Measurements from ENCODE around the gene KRTAP10-11.

The KRTAP10-11 gene

DNA sequence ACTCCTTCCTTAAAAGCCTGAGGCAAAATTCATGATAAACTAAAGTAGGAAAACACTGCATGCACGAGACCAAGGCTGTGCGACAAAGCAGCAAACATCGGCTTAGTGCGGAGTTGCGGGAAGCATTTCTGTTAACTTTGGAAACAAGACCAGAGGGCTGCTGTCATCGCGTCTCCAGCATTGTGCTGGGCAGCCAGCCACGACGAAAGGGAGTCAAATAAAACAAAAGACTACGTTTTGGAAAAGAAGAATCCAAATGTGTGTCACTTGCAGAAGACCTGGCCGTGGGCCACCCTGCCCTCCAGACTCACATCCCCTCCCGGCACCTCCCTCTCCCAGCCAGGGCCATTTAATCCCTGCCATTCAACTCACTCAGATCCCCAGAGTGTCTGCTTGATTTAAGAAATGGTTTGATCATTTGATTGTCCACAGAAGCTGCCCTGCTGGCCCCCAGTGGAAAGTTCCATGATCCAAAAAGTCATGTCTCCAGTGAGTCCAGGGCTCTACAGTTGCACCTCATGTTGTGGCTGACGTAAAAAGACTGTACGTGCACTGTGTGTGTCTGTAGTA is 2.4 kb upstream of the KRTAP10-11 start:
- Histone ChIP-seq H3K9ac (ENCODE audit: low read length) (no peak overlapping the region), H2AK5ac (ENCODE audit: low read length) (no peak overlapping the region), H3K79me2 (ENCODE audit: control insufficient read depth, insufficient read depth, low read length, poor library complexity) (no peaks in the 10 kb centered on the region), H2BK5ac (ENCODE audit: low read depth, low read length, poor library complexity) (no peak overlapping the region), H3K27me3 (ENCODE audit: insufficient read depth, low read length) (no peaks in the 10 kb centered on the region), H4K91ac (ENCODE audit: low read depth, low read length) (no peak overlapping the region), H2BK120ac (ENCODE audit: insufficient read depth, low read length, poor library complexity) (no peak overlapping the region), H2BK12ac (ENCODE audit: low read length) (no peak overlapping the region), H3K14ac (ENCODE audit: low read length) (no peak overlapping the region), H3K36me3 (ENCODE audit: control insufficient read depth in 1 of 2, insufficient read depth in 2 of 2, low read length in 2 of 2) (no peaks in the 10 kb centered on the region), H2AFZ (ENCODE audit: insufficient read depth, low read length, poor library complexity) (no peak overlapping the region), H4K12ac (ENCODE audit: low read depth, low read length) (no peak overlapping the region), H3K18ac (ENCODE audit: low read length) (no peak overlapping the region), H3K23ac (ENCODE audit: low read length) (no peak overlapping the region), H3K4me2 (ENCODE audit: low read length) (no peak overlapping the region), H4K8ac (ENCODE audit: low read depth, low read length) (no peak overlapping the region), H3K4ac (ENCODE audit: low read depth, low read length) (no peak overlapping the region), H3K79me1 (ENCODE audit: low read length) (no peaks in the 10 kb centered on the region), H3K9me3 (ENCODE audit: insufficient read depth, low read depth, low read length) (no peaks in the 10 kb centered on the region), H3K27ac (ENCODE audit: low read depth, low read length) (no peak overlapping the region), H3K4me3 (ENCODE audit: low read depth, low read length) (no peak overlapping the region), H3K4me1 (ENCODE audit: control insufficient read depth in 1 of 2, insufficient read depth in 2 of 2, low read length in 2 of 2) (no peaks in the 10 kb centered on the region)
- WGBS (ENCODE audit: extremely low coverage, insufficient coverage, insufficient read length) = no CpG with 5 or more reads among the region's 14 CpGs
- DNase-seq = no peak

DNA sequence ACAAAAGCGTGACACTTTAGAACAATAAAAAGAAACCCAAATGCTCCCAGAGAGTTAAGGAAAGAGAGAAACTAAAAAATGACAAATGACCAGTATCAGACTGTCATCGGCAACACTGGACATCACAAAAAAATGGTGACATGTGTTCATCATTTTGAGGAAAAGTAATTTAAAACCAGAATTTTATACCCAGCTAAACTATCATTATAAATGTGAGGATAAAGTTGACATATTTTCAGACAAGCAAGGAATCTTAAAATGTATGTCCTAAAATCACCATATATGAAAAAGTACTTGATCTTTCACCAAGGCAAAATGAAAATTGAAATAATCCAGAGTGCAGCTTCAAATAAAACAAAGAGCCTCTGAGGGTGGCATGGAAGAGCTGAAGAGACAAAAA is 1.3 kb upstream of the KRTAP10-11 start:
- no peak overlapping the region for H2BK120ac ChIP-seq (ENCODE audit: insufficient read depth, low read length, poor library complexity)
- no peaks in the 10 kb centered on the region for H3K79me1 ChIP-seq (ENCODE audit: low read length)

DNA sequence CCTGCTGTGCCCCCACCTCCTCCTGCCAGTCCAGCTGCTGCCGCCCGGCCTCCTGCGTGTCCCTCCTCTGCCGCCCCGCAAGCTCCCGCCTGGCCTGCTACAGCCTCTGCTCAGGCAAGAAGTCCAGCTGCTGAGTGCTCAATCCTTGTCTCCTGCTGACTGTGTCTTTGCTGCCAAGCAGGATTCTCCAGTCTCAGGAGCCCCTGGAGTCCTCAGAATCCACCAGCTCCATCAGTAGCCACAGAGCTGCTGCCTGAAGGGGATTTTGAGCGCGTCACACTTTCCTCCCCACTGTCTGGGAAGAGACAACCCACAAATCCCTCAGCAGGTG is 973 bp downstream of the KRTAP10-11 start:
- Histone ChIP-seq H3K4ac (ENCODE audit: low read depth, low read length) (no peak overlapping the region), H3K4me3 (ENCODE audit: low read depth, low read length) (no peak overlapping the region), H2AK5ac (ENCODE audit: low read length) (no peak overlapping the region), H3K36me3 (ENCODE audit: control insufficient read depth in 1 of 2, insufficient read depth in 2 of 2, low read length in 2 of 2) (no peaks in the 10 kb centered on the region), H2BK120ac (ENCODE audit: insufficient read depth, low read length, poor library complexity) (no peak overlapping the region), H2BK12ac (ENCODE audit: low read length) (no peak overlapping the region), H3K27ac (ENCODE audit: low read depth, low read length) (no peak overlapping the region), H3K79me1 (ENCODE audit: low read length) (no peaks in the 10 kb centered on the region), H3K4me1 (ENCODE audit: control insufficient read depth in 1 of 2, insufficient read depth in 2 of 2, low read length in 2 of 2) (no peaks in the 10 kb centered on the region), H3K27me3 (ENCODE audit: insufficient read depth, low read length) (no peaks in the 10 kb centered on the region), H3K9me3 (ENCODE audit: insufficient read depth, low read depth, low read length) (peaks cover 5% of the 10 kb centered on the region), H4K8ac (ENCODE audit: low read depth, low read length) (no peak overlapping the region), H3K14ac (ENCODE audit: low read length) (no peak overlapping the region), H3K23ac (ENCODE audit: low read length) (no peak overlapping the region), H3K4me2 (ENCODE audit: low read length) (no peak overlapping the region), H2AFZ (ENCODE audit: insufficient read depth, low read length, poor library complexity) (no peak overlapping the region), H4K91ac (ENCODE audit: low read depth, low read length) (no peak overlapping the region), H4K12ac (ENCODE audit: low read depth, low read length) (no peak overlapping the region), H3K18ac (ENCODE audit: low read length) (no peak overlapping the region), H2BK5ac (ENCODE audit: low read depth, low read length, poor library complexity) (no peak overlapping the region), H3K9ac (ENCODE audit: low read length) (no peak overlapping the region), H3K79me2 (ENCODE audit: control insufficient read depth, insufficient read depth, low read length, poor library complexity) (no peaks in the 10 kb centered on the region)
- no peak for DNase-seq
- WGBS (ENCODE audit: extremely low coverage, insufficient coverage, insufficient read length) = no CpG with 5 or more reads among the region's 8 CpGs

More for the DNA sequence above, 1.3 kb upstream of the KRTAP10-11 start:
- Histone ChIP-seq H3K27ac (ENCODE audit: low read depth, low read length) (no peak overlapping the region), H3K4me1 (ENCODE audit: control insufficient read depth in 1 of 2, insufficient read depth in 2 of 2, low read length in 2 of 2) (no peaks in the 10 kb centered on the region), H3K23ac (ENCODE audit: low read length) (no peak overlapping the region), H2BK5ac (ENCODE audit: low read depth, low read length, poor library complexity) (no peak overlapping the region), H3K9ac (ENCODE audit: low read length) (no peak overlapping the region), H3K9me3 (ENCODE audit: insufficient read depth, low read depth, low read length) (no peaks in the 10 kb centered on the region), H2AK5ac (ENCODE audit: low read length) (no peak overlapping the region), H3K36me3 (ENCODE audit: control insufficient read depth in 1 of 2, insufficient read depth in 2 of 2, low read length in 2 of 2) (no peaks in the 10 kb centered on the region), H3K4me3 (ENCODE audit: low read depth, low read length) (no peak overlapping the region), H4K91ac (ENCODE audit: low read depth, low read length) (no peak overlapping the region), H4K8ac (ENCODE audit: low read depth, low read length) (no peak overlapping the region), H3K4ac (ENCODE audit: low read depth, low read length) (no peak overlapping the region), H2AFZ (ENCODE audit: insufficient read depth, low read length, poor library complexity) (no peak overlapping the region), H2BK12ac (ENCODE audit: low read length) (no peak overlapping the region), H3K14ac (ENCODE audit: low read length) (no peak overlapping the region), H3K79me2 (ENCODE audit: control insufficient read depth, insufficient read depth, low read length, poor library complexity) (no peaks in the 10 kb centered on the region), H3K27me3 (ENCODE audit: insufficient read depth, low read length) (no peaks in the 10 kb centered on the region), H3K18ac (ENCODE audit: low read length) (no peak overlapping the region), H4K12ac (ENCODE audit: low read depth, low read length) (no peak overlapping the region), H3K4me2 (ENCODE audit: low read length) (no peak overlapping the region)
- WGBS (ENCODE audit: extremely low coverage, insufficient coverage, insufficient read length) = no CpG with 5 or more reads among the region's 2 CpGs
- no peak for DNase-seq

DNA sequence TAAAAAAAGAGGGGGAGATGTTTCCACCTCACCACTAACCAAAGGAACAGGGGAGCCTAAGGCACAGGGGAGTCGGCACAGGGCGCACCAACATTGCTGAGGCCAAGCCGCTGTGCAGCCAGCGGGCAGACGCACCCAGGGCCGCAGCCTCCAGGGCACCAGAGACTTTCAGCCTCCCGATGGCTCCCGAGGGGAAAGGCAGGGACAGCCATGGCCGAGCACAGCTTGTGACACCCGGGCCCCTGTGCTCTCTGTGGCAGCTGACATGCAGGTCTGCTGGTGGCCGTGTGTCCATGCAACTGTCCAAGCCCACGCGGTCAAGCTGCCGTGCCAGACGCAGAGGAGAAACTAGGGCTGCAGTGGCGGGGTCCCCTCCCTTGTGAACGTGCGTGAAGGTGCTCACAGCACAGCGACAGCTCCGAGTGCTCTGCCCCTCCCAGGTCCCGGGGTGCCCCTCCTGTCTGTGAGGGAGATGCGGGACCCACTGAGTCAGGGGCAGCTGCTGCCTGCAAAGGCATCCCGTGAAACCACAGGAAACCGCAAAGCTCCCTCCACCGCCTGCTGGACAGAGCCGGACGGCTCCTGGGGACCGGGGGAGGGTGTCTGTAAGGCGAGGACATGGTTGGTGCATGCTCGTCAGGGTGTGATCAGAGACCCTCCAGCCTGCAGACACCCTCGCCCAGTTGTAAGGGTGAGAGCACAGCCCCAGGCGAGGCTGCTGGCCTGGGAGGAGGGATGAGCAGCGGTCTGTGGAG is 2.5 kb downstream of the KRTAP10-11 start:
- Histone ChIP-seq H3K4ac (ENCODE audit: low read depth, low read length) (no peak overlapping the region), H2BK5ac (ENCODE audit: low read depth, low read length, poor library complexity) (no peak overlapping the region), H3K18ac (ENCODE audit: low read length) (no peak overlapping the region), H3K14ac (ENCODE audit: low read length) (no peak overlapping the region), H3K27me3 (ENCODE audit: insufficient read depth, low read length) (no peaks in the 10 kb centered on the region), H3K36me3 (ENCODE audit: control insufficient read depth in 1 of 2, insufficient read depth in 2 of 2, low read length in 2 of 2) (no peaks in the 10 kb centered on the region), H3K9me3 (ENCODE audit: insufficient read depth, low read depth, low read length) (peaks cover 7% of the 10 kb centered on the region), H4K8ac (ENCODE audit: low read depth, low read length) (no peak overlapping the region), H3K27ac (ENCODE audit: low read depth, low read length) (no peak overlapping the region), H3K79me1 (ENCODE audit: low read length) (no peaks in the 10 kb centered on the region), H2AK5ac (ENCODE audit: low read length) (no peak overlapping the region), H3K23ac (ENCODE audit: low read length) (no peak overlapping the region), H4K12ac (ENCODE audit: low read depth, low read length) (no peak overlapping the region), H4K91ac (ENCODE audit: low read depth, low read length) (no peak overlapping the region), H3K4me1 (ENCODE audit: control insufficient read depth in 1 of 2, insufficient read depth in 2 of 2, low read length in 2 of 2) (no peaks in the 10 kb centered on the region), H3K4me3 (ENCODE audit: low read depth, low read length) (no peak overlapping the region), H2BK120ac (ENCODE audit: insufficient read depth, low read length, poor library complexity) (no peak overlapping the region), H3K79me2 (ENCODE audit: control insufficient read depth, insufficient read depth, low read length, poor library complexity) (no peaks in the 10 kb centered on the region), H2BK12ac (ENCODE audit: low read length) (no peak overlapping the region), H3K4me2 (ENCODE audit: low read length) (no peak overlapping the region), H3K9ac (ENCODE audit: low read length) (no peak overlapping the region), H2AFZ (ENCODE audit: insufficient read depth, low read length, poor library complexity) (no peak overlapping the region)
- WGBS (ENCODE audit: extremely low coverage, insufficient coverage, insufficient read length) = no CpG with 5 or more reads among the region's 33 CpGs
- no peak for DNase-seq

All from trophoblast cell (in vitro differentiated cells and primary cell).